KOPT-K1 (cell line): Measurements from ENCODE around the gene TBX3.
"Not testable (repeated sequence)": the region's sequence is repeated elsewhere in the genome, so short reads cannot be mapped to it uniquely, and the experiment has no call there.

Source experiments
- H3K27ac ChIP-seq: fragments of 200-600 bp; sonication (generic); 2 replicates; pipeline ENCODE4 v1.5.1; 2016; ENCODE audit warnings: antibody characterized with exemption, mild to moderate bottlenecking, low read depth, low read length; ENCODE audit not compliant: poor library complexity, severe bottlenecking
- H3K36me3 ChIP-seq: fragments of 200-600 bp; sonication (generic); 2 replicates; pipeline ENCODE4 v1.5.1; 2017; ENCODE audit warnings: antibody characterized with exemption, mild to moderate bottlenecking, low read length, moderate library complexity; ENCODE audit not compliant: insufficient read depth
- H3K9me3 ChIP-seq: fragments of 200-600 bp; sonication (generic); 2 replicates; pipeline ENCODE4 v1.5.1; 2017; ENCODE audit warnings: antibody characterized with exemption, low read length, mild to moderate bottlenecking; ENCODE audit not compliant: insufficient read depth, poor library complexity, severe bottlenecking

The TBX3 gene

GRCh38 chr12:114684098-114684869, at the start of gene TBX3:
TBX3 (minus strand) TSS chr12:114684175; CDS start chr12:114683200, 975 bp downstream.
- Histone ChIP-seq H3K9me3 (peaks cover 22% of the 10 kb centered on the region), H3K36me3 (no peaks in the 10 kb centered on the region), H3K27ac (no peak within 1 kb of the TSS)

- H3K27ac ChIP-seq = no peak overlapping the region
- no peaks in the 10 kb centered on the region for H3K9me3 ChIP-seq
- no peaks in the 10 kb centered on the region for H3K36me3 ChIP-seq
These were observed 48.6 kb upstream of the TBX3 start for GRCh38 chr12:114732426-114733030.

- Histone ChIP-seq H3K36me3 (no peaks in the 10 kb centered on the region), H3K9me3 (no peaks in the 10 kb centered on the region), H3K27ac (no peak overlapping the region)
These were observed 45.8 kb upstream of the TBX3 start for GRCh38 chr12:114729731-114730130.

- no peaks in the 10 kb centered on the region for H3K9me3 ChIP-seq
- no peak overlapping the region for H3K27ac ChIP-seq
- no peaks in the 10 kb centered on the region for H3K36me3 ChIP-seq
These were observed 42.2 kb upstream of the TBX3 start for GRCh38 chr12:114726092-114726710.

- not testable (repeated sequence) for H3K9me3 ChIP-seq, H3K27ac ChIP-seq, H3K36me3 ChIP-seq
These were observed 38.2 kb upstream of the TBX3 start for GRCh38 chr12:114722176-114722575.

GRCh38 chr12:114721266-114721665, 37.3 kb upstream of the TBX3 start:
- Histone ChIP-seq H3K9me3 (no peaks in the 10 kb centered on the region), H3K36me3 (no peaks in the 10 kb centered on the region), H3K27ac (no peak overlapping the region)

- H3K27ac ChIP-seq = no peak overlapping the region
- H3K36me3 ChIP-seq = no peaks in the 10 kb centered on the region
- H3K9me3 ChIP-seq = peaks cover 12% of the 10 kb centered on the region
These were observed 29.7 kb upstream of the TBX3 start for GRCh38 chr12:114713466-114714215.

GRCh38 chr12:114711689-114712152, 27.7 kb upstream of the TBX3 start:
- Histone ChIP-seq H3K27ac (no peak overlapping the region), H3K36me3 (no peaks in the 10 kb centered on the region), H3K9me3 (peaks cover 12% of the 10 kb centered on the region)

- Histone ChIP-seq H3K9me3 (peaks cover 12% of the 10 kb centered on the region), H3K27ac (no peak overlapping the region), H3K36me3 (no peaks in the 10 kb centered on the region)
These were observed 26.2 kb upstream of the TBX3 start for GRCh38 chr12:114710151-114710550.

GRCh38 chr12:114709112-114709511, 25.1 kb upstream of the TBX3 start:
- no peak overlapping the region for H3K27ac ChIP-seq
- H3K9me3 ChIP-seq = peaks cover 7% of the 10 kb centered on the region
- H3K36me3 ChIP-seq = no peaks in the 10 kb centered on the region

GRCh38 chr12:114708598-114708997, 24.6 kb upstream of the TBX3 start:
- H3K27ac ChIP-seq, H3K9me3 ChIP-seq, H3K36me3 ChIP-seq: not testable (repeated sequence)

GRCh38 chr12:114704096-114704495, 20.1 kb upstream of the TBX3 start:
- H3K27ac ChIP-seq = no peak overlapping the region
- H3K9me3 ChIP-seq = no peaks in the 10 kb centered on the region
- H3K36me3 ChIP-seq = no peaks in the 10 kb centered on the region

GRCh38 chr12:114703060-114703493, 19.1 kb upstream of the TBX3 start:
- no peaks in the 10 kb centered on the region for H3K36me3 ChIP-seq
- no peaks in the 10 kb centered on the region for H3K9me3 ChIP-seq
- no peak overlapping the region for H3K27ac ChIP-seq

- Histone ChIP-seq H3K36me3 (no peaks in the 10 kb centered on the region), H3K9me3 (no peaks in the 10 kb centered on the region), H3K27ac (no peak overlapping the region)
These were observed 18.5 kb upstream of the TBX3 start for GRCh38 chr12:114702462-114702861.

GRCh38 chr12:114701553-114701952, 17.6 kb upstream of the TBX3 start:
- Histone ChIP-seq H3K36me3 (no peaks in the 10 kb centered on the region), H3K9me3 (no peaks in the 10 kb centered on the region), H3K27ac (no peak overlapping the region)
